ENCODE measurements around the gene POLD1.

Gene POLD1

DNA sequence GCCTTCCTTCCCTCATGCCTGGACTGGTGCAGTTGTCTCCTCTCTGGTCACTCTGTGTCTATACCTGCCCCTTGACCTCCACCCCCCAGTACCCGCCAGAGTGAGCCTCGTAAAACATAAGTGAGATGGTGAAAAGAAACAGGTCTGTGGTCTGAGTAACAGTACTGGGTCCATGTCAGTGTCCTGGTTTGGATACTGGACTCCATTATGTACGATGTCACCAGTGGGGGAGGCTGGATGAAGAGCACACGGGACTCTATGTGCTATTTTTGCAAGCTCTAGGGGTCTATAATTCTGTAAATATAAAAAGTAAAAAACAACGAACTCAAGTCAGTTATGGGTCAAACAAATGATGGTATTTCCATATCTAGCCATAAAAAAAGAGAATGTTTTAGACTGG is 62.9 kb downstream of the POLD1 start:
- no peak for DNase-seq

DNA sequence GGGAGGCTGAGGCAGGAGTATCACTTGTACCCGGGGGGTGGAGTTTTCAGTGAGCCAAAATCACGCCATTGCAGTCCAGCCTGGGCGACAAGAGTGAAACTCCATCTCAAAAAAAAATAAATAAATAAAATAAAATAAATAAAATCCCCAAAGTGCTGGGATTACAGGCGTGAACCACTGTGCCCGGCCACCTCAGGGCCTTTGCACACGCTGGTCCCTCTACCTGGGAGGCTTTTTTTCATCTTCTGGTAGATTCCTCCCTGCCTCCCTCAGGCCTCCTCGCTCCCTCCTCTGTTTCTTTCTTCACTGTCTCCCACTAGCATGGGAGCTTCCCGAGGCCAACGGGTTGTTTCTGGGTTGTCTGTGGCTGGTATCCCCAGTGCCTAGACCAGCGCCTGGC is 63.6 kb downstream of the POLD1 start:
- no peak for DNase-seq

DNA sequence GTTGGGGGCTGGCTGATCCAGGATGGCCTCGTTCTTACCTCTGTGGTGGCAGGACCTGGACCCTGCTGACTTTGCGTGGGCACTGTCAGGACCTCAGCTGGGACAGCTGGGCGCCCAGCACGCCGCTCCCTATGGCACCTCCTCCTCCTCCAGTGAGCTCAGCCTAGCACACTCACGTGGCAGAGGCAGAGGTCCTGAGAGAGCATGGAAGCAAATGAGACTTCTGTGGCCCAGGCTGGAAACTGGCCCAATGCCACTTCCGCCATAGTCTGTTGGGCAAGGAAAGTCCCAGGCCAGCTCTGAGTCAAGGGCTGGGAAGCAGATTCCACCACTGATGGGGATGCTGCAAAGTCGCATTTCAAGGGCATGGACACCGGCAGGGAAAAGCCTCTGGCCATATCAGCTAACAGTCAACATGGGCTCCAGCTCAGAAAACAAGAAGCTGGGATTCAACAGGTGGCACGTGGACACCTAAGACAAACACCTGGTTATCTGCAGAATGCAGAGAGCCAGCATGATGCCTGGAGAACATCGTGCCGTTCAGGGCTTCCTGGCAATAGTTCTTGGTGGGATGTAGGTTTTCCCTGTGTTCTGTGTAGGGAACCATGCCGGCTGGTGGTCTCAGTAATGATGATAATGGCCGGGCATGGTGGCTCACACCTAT is 65.2 kb downstream of the POLD1 start:
- no peak for DNase-seq

DNA sequence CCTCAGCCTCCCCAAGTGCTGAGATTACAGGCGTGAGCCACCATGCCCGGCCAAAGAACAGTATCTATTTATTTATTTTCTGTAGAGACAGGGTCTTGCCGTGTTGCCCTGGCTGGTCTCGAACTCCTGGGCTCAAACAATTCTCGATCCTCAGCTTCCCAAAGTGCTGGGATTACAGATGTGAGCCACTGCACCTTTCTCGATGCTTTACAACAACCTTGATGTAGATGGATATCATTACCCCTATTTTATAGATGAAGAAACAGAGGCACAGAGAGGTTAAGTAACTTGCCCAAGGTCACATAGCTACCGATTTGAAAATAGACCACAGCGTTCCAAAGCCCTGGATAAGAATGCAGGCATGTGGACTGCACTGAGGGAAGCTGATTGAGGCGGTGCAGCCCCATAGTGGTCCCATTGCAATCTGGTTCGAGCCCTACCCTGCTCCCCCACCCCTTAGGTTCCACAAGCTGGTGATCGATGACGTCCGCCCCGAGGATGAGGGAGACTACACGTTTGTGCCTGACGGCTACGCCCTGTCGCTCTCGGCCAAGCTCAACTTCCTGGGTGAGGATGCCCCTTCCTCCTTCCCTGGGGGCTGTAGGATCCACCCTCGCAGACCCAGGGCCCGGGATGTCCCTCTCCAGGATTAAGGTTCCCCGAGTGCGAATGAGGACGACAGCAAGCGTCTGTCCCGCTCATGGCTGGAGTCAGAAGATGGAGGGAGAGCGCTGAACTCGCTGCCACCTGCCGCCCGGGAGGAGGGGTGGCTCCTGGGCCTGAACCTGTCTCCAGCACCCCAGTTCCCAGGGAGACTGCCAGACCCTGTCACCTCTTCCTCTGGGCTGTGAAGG is 66.4 kb downstream of the POLD1 start:
- no peak for DNase-seq

DNA sequence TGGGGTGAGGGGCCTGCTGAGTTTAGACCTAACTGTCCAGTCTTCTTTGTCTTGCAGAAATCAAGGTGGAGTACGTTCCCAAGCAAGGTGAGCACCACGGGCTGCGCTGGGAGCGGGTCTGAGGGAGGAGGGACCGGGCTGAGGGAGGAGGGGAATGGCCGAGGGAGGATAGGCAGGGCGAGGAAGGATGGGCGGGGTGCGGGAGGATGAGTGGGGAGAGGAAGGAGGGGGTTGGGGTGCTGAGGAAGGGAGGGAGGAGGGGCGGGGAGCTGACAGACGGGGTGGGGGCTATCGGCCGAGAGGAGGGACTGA is 67.0 kb downstream of the POLD1 start:
- no peak for DNase-seq

DNA sequence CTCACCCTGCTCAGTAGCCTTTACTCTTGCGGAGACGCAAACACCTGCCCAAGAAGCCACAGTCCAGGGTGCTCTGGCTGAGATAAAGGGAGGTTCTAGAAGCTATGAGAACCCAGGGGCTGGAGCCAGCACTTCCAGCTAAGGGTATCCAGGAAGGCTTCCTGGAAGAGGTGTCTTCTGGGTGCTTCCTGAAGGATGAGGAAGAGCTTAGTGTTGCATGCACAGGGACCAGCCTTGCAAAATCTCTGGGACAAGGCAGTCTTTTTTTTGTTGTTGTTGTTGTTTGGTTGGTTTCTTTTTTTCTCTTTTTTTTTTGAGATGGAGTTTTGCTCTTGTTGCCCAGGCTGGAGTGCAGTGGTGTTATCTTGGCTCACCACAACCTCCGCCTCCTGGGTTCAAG is 69.1 kb downstream of the POLD1 start:
- no peak for DNase-seq

DNA sequence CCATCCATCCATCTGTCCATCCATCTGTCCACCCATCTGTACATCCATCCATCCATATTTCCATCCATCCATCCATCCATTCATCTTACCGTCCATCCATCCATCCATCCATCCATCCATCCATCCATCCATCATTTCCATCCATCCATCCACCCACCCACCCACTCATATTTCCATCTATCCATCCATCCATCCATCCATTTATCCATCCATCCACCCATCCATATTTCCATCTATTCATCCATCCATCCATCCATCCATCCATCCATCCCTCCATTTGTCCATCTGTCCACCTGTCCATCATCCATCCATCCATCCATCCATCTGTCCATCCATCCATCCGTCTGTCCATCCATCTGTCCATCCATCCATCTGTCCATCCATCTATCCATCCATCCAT is 71.8 kb downstream of the POLD1 start:
- no peak for DNase-seq

DNA sequence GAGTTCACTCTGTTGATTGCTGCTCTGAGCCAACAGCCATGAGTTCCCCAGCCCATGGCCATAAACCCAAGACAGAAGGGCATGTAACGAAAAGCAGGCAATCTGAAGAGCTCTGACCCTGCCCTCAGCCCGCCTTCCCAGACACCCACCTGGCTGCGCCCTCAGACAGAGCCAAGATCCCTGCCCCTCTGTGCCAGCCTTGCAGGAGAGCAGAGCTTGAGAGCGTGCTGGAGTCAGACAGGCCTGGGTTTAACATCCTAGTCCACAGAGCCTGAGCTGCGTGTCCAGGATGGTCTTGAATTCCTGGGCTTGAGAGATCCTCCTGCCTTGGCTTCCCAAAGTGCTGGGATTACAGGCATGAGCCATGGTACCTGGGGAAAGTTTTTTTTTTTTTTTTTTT is 73.2 kb downstream of the POLD1 start:
- no peak for DNase-seq

DNA sequence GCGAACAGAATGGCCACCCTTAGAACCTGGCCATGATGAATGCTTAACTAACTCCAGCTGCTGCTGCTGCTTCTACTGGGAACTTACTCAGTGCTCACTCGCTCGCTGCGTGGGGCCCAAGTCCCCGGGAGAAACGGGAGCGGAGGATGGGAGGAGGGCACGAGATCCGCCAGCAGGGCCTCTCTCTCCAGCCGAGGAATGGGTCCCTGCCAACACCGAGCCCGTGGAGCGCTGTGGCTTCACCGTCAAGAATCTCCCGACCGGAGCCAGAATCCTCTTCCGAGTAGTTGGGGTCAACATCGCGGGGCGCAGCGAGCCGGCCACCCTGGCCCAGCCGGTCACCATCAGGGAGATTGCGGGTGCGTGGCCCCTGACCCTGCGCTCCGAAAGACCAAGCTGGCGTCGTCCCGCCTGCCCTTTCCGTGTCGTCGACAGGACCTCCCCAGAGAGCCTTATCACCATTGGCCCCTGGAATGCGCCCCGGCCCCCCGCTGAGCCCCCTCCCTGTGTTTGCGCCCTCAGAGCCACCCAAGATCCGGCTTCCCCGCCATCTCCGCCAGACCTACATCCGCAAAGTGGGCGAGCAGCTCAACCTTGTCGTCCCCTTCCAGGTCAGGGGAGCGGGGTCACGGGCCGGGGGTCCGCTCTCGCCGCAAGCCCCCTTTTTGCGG is 74.4 kb downstream of the POLD1 start:
- DNase-seq = no peak

DNA sequence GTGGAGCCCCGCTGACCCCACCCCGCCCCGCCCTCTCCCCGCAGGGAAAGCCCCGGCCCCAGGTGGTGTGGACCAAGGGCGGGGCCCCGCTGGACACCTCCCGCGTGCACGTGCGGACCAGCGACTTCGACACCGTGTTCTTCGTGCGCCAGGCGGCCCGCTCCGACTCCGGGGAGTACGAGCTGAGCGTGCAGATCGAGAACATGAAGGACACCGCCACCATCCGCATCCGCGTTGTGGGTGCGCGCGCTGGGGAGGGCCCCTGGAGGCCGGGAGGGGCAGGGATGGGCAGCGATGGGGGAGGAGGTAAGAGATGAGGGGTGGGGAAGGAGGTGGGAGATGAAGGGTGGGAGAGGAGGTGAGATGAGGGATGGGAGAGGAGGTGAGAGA is 74.9 kb downstream of the POLD1 start:
- DNase-seq = no peak

DNA sequence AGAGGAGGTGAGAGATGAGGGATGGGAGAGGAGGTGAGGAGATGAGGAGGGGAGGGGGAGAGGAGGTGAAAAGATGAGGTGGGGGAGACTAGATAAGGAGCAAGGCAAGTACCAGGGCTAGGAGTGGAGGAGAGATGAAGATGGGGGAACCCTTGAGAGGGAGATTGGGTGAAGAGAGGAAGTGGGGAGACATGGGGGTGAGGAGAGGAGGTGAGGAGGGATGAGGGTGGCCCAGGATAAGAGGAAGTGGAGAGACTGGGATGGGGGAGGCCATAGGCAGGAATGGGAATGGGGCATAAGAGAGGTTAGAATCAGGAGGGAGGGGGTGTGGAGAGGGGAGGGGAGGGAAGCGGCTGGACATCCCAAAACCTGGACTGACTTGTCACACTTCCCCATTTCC is 75.5 kb downstream of the POLD1 start:
- DNase-seq = no peak

DNA sequence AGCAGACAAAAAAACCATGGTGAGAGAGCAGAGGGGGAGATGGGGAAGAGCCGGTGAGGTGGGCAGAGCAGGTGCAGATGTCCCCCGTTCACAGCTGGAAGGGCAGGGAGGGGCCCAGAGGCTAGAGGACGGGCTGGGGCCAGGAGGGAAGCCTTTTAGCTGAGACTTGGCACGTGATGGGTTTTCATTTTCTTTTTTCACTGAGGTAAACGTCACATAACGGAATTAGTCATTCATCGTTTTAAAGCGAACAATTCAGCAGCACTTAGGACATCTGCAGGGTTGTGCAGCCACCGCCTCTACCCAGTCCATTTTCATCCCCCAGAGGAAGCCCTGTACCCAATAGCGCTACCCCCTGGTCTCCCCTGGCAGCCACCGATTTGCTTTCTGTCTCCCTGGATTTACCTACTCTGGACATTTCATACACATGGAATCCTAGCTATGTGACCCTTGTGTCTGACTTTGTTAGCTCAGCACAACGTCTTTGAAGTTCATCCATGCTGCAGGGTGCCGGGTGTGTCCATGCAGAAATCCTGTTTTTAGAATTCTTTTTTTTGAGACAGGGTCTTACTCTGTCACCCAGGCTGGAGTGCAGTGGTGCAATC is 76.1 kb downstream of the POLD1 start:
- DNase-seq = no peak

DNA sequence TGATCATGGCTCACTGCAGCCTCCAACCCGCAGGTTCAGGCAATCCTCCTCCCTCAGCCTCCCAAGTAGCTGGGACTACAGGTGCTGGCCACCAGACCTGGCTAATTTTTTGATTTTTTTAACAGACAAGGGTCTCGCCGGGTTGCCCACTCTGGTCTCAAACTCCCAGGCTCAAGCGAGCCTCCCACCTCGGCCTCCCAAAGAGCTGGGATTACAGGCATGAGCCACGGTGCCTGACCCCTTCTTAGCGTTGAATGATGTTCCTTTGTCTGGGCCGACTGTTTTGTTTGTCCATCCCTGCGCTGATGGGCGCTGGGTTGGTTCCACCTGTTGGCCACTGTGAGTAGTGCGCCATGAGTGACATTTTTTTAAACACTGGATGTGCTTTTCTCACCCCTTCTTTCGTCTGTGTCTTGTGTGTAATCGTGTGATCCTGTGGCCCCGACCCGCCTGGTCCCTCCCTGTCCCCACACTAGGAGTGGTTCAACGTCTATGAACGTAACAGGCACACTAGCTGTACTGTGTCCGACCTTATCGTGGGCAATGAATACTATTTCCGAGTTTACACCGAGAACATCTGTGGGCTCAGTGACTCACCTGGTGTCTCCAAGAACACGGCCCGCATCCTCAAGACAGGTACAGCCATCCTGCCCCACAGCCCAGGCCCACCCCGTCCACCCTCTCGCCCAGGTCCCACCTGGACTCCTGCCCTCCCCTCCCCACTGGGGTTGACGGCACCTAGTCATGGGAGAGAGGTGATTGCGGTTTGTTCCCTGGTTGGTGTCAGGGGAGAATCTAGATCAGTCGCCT is 77.1 kb downstream of the POLD1 start:
- DNase-seq = peak; percentile 66

DNA sequence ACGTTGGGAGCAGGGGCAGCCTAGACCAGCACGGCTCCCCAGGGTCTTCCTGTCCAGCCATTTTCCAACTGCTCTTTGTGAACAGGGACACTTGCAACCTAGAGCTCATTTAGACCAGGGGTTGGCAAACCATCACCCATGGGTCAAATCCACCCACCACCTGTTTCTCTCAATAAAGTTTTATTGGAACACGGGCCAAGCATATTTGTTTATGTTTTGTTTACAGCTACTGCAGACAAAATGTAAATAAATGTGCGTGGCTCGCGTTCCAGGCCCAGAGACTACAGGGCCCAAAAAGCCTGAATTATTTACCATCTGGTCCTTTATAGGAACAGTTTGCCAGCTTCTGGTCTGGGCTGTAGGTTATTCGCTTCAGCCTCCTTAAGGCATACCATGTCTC is 78.8 kb downstream of the POLD1 start:
- DNase-seq = no peak

DNA sequence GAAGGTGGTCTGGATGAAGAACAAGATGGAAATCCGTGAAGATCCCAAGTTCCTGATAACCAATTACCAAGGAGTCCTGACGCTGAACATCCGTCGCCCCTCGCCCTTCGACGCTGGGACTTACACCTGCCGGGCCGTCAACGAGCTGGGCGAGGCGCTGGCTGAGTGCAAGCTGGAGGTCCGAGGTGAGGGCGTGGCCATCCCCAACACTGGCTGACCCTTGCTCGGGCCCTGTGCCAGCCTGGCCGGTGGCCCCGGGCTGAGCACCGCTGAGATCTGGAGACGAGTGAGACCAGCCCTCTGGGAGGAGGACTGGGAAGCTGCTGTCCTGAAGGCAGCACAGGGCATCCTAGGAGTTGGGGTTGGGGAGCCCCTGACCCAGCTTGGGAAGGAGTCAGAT is 80.2 kb downstream of the POLD1 start:
- DNase-seq = no peak

DNA sequence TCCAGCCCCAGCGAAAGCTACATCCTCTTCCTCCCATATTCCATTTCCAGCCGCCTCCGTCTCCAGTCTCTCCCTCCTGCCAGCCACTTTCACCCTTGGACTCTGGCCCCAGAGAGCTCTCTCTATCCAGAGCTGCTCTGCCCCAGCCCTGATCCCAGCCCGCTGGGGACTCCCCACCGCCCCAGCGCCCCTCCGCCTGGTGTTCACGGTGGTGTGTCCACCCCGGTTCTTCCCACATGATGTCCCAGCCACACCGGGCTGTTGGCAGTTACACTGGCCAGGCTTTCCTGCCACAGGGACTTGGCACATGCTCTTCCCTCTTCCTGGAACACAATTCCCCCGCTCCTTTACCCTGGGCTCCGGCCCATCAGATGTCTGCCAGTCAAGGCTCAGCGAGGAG is 80.9 kb downstream of the POLD1 start:
- no peak for DNase-seq

DNA sequence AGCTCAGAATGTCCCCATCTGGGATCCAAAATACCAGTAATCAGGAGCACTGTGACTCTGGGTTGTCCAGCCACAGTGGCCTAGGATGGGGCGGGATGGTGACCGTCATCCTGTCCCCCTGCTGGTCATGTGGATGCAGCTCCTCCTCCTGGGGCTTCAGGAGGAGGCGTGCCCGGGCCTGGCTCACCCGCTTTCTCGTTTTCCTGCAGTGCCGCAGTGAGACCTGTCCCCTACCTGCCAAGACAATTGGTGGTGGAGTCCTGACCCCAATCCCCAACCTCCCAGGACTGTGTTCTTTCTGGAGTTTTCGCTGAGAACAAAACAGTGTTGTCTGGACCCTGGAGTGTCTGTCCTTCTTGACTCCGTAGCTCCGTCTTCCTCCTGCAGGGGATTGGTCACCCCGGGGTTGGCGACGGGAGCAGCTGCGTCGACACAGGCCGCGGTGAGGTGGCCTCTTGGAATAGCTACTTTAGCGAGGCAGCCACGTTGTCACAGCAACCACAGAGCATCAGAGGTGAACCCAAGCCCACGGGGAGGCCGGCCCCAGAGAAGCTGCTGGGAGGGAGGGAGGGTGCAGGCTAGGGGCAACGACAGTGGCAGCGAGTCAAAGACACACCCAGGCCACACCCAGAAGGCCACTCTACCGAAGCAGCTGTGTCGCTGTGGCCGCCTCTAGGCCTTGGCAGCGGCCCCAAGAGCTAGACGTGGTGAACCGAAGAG is 82.0 kb downstream of the POLD1 start:
- DNase-seq = no peak

DNA sequence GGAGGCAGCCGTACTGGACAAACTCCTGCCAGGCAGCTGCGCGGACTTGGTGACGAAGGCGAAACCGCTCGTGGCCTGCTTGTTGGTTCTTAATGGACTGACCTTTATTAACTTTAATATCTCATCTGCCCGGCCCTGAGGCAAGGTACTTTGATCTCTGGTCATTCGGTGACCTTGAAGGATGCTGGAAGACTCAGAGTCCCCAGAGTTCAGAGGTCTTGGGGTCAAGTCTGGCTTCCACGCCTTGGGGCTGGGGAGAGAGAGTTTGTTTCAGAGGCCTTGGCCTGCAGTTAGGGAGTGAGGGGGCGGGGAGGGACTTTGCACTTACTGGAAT is 82.5 kb downstream of the POLD1 start:
- no peak for DNase-seq

DNA sequence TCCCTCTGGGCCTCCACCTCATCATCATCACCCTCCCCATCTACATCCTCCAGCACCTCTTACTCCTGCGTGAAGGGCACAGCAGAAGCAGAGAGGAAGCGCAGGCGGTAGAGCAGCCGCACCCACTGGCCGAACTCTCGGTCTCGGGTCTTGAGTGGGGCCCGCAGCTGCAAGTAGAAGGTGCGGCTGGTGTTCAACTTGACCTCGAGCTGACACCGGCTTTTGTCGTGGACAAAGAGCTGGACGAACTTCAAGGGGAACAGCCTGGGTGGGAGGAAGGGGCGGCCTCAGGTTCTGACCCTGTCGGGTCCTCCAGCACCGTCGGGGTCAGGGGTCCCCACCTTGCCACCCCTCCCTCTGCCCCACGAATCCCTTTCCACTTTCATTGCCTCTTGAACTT is 83.4 kb downstream of the POLD1 start:
- no peak for DNase-seq

Data from CD4-positive, alpha-beta T cell treated with Interleukin-4 for 4 hours (primary cell).